HCT116 (cell line): Measurements from ENCODE around the gene FTSJ1. TPM values are rescaled to one million over a fixed set of nuclear protein-coding genes. Genes with fewer than 3 reads are reported as not detected.
"Not testable (repeated sequence)": the region's sequence is repeated elsewhere in the genome, so short reads cannot be mapped to it uniquely, and the experiment has no call there.

ENCODE experiments used
- ATAC-seq: fragments of 200-7000 bp; cut with Tn5 transposase; 2 replicates; pipeline ENCODE4 v1.9.1; 2020; ENCODE audit warnings: mild to moderate bottlenecking, moderate library complexity
- BruUV-seq: library from RNA; stranded (reverse); fragments of 400-500 nt; replicated peaks from 2 replicates; lab custom pipeline; 2021; lab: Mats Ljungman, UMichigan
- CTCF ChIA-PET: fragments of 300-600 bp; sonication (Branson Sonifier 250); formaldehyde crosslinking; loops from one replicate; lab custom pipeline; 2021; ENCODE audit warnings: antibody characterized with exemption; lab: Charles Lee
- POLR2A ChIA-PET: fragments of 300-600, 350-600 bp; sonication (Branson Sonifier 250); formaldehyde crosslinking; loops from one replicate; lab custom pipeline; 2021; ENCODE audit warnings: antibody characterized with exemption; lab: Charles Lee
- RAD21 ChIA-PET, 2 experiments: fragments of 300-600 bp; sonication (Branson Sonifier 250); formaldehyde crosslinking; loops; one replicate each; lab custom pipeline; 2023; ENCODE audit warnings: low total read pairs in 2 of 2; ENCODE audit not compliant: uncharacterized antibody in 2 of 2, unreplicated experiment in 2 of 2, low non-redundant PET in 1 of 2; lab: Charles Lee
- DNase-seq: peaks from one replicate; pipeline ENCODE4 v3.0.0-alpha.2; 2010; ENCODE audit warnings: low read depth, low spot score
- H2AFZ ChIP-seq: fragments of 200-600 bp; shearing (Covaris generic), sonication (generic); 2 replicates; pipeline ENCODE4 v1.6.1; 2017; ENCODE audit warnings: low read depth, mixed run types, mixed read lengths, antibody characterized with exemption, low read length; ENCODE audit not compliant: poor library complexity, severe bottlenecking
- H3K27ac ChIP-seq: 2 replicates; pipeline ENCODE4 v1.5.1; 2012; ENCODE audit warnings: low read depth, low read length
- H3K27me3 ChIP-seq: fragments of 200-600 bp; sonication (generic); 2 replicates; pipeline ENCODE4 v1.6.1; 2016; ENCODE audit warnings: mixed run types, low read length, mixed read lengths; ENCODE audit not compliant: insufficient read depth
- H3K36me3 ChIP-seq, 2 experiments: fragments of 200-500 bp in 1 of 2; fragments of 200-600 bp in 1 of 2; sonication (Bioruptor generic) in 1 of 2; sonication (generic) in 1 of 2; 2 replicates each; pipeline versions ENCODE4 v1.5.1 to v1.6.1; 2014 to 2016; ENCODE audit warnings: low read length in 2 of 2, inconsistent platforms in 1 of 2, mixed read lengths in 1 of 2, mixed run types in 1 of 2; ENCODE audit not compliant: insufficient read depth in 2 of 2, control insufficient read depth in 1 of 2
- H3K4me1 ChIP-seq, 2 experiments: fragments of 200-600 bp in 1 of 2; sonication (generic) in 1 of 2; 2 replicates each; pipeline versions ENCODE4 v1.5.1 to v1.6.1; 2012 to 2017; ENCODE audit warnings: low read length in 2 of 2, inconsistent platforms in 1 of 2, mild to moderate bottlenecking in 1 of 2, mixed read lengths in 1 of 2, mixed run types in 1 of 2, moderate library complexity in 1 of 2; ENCODE audit not compliant: insufficient read depth in 2 of 2, control insufficient read depth in 1 of 2
- H3K4me2 ChIP-seq: fragments of 200-600 bp; sonication (generic); 2 replicates; pipeline ENCODE4 v1.6.1; 2017; ENCODE audit warnings: mixed run types, low read length, mixed read lengths
- H3K4me3 ChIP-seq, 2 experiments: fragments of 200-600 bp in 1 of 2; sonication (generic) in 1 of 2; replicated peaks in 1 of 2; 2 replicates each; pipeline ENCODE4 v1.5.1; 2011 to 2016; ENCODE audit warnings: low read length in 2 of 2, control low read depth in 1 of 2, low read depth in 1 of 2, mild to moderate bottlenecking in 1 of 2, mixed read lengths in 1 of 2, mixed run types in 1 of 2
- H3K79me2 ChIP-seq: fragments of 200-600 bp; sonication (generic); 2 replicates; pipeline ENCODE4 v1.6.1; 2017; ENCODE audit warnings: mild to moderate bottlenecking, mixed run types, low read length, moderate library complexity, mixed read lengths; ENCODE audit not compliant: insufficient read depth
- H3K9ac ChIP-seq: fragments of 200-600 bp; sonication (generic); 2 replicates; pipeline ENCODE4 v1.6.1; 2016; ENCODE audit warnings: low read length, mixed read lengths
- H3K9me2 ChIP-seq: fragments of 200-600 bp; sonication (generic), shearing (Covaris generic); 2 replicates; pipeline ENCODE4 v1.6.1; 2017; ENCODE audit warnings: mixed run types, mild to moderate bottlenecking, moderate library complexity; ENCODE audit not compliant: insufficient read depth
- H3K9me3 ChIP-seq, 2 experiments: fragments of 200-500 bp in 1 of 2; fragments of 200-600 bp in 1 of 2; sonication (Bioruptor generic) in 1 of 2; sonication (generic) in 1 of 2; 2 replicates each; pipeline ENCODE4 v1.6.1; 2014 to 2017; ENCODE audit warnings: low read length in 2 of 2, mixed read lengths in 2 of 2, inconsistent platforms in 1 of 2, low read depth in 1 of 2, mild to moderate bottlenecking in 1 of 2, mixed run types in 1 of 2, moderate library complexity in 1 of 2; ENCODE audit not compliant: control insufficient read depth in 1 of 2, insufficient read depth in 1 of 2
- H4K20me1 ChIP-seq: fragments of 200-600 bp; sonication (generic), shearing (Covaris generic); 2 replicates; pipeline ENCODE4 v1.6.1; 2017; ENCODE audit warnings: mixed run types, mild to moderate bottlenecking, moderate library complexity; ENCODE audit not compliant: insufficient read depth
- intact Hi-C: fragments of 100-400 bp; cut with micrococcal nuclease; formaldehyde crosslinking; loops from 2 replicates; pipeline ENCODE4 v1.10.0; 2022
- total RNA-seq: library from RNA; stranded (reverse); gene quantifications from one replicate; pipeline ENCODE4 v1.2.1, GENCODE V29; 2021; ENCODE audit not compliant: unreplicated experiment

FTSJ1 gene
- total RNA-seq, 1 experiment from 2014 or later = 64.9 TPM

GRCh38 chrX:48429606-48430005, 46.4 kb upstream of the FTSJ1 start:
- H3K79me2 ChIP-seq, H3K27ac ChIP-seq, H2AFZ ChIP-seq, H3K4me2 ChIP-seq, H3K4me3 ChIP-seq, H3K9ac ChIP-seq, H3K27me3 ChIP-seq, H3K36me3 ChIP-seq, DNase-seq, H4K20me1 ChIP-seq, BruUV-seq, H3K9me3 ChIP-seq, RAD21 ChIA-PET, H3K4me1 ChIP-seq, intact Hi-C loops, POLR2A ChIA-PET, H3K9me2 ChIP-seq, CTCF ChIA-PET, ATAC-seq: not testable (repeated sequence)

- H3K27ac ChIP-seq, H3K9ac ChIP-seq, POLR2A ChIA-PET, ATAC-seq, H3K36me3 ChIP-seq, intact Hi-C loops, H4K20me1 ChIP-seq, RAD21 ChIA-PET, H3K4me1 ChIP-seq, H3K27me3 ChIP-seq, H3K4me2 ChIP-seq, H3K79me2 ChIP-seq, BruUV-seq, H2AFZ ChIP-seq, H3K9me2 ChIP-seq, DNase-seq, CTCF ChIA-PET, H3K9me3 ChIP-seq, H3K4me3 ChIP-seq: not testable (repeated sequence)
These were observed 45.8 kb upstream of the FTSJ1 start for GRCh38 chrX:48430166-48430565.

- H3K27ac ChIP-seq, H3K9ac ChIP-seq, ATAC-seq, H2AFZ ChIP-seq, CTCF ChIA-PET, H3K9me2 ChIP-seq, H3K79me2 ChIP-seq, RAD21 ChIA-PET, BruUV-seq, H3K36me3 ChIP-seq, DNase-seq, H4K20me1 ChIP-seq, H3K4me1 ChIP-seq, H3K4me2 ChIP-seq, intact Hi-C loops, H3K4me3 ChIP-seq, H3K9me3 ChIP-seq, POLR2A ChIA-PET, H3K27me3 ChIP-seq: not testable (repeated sequence)
These were observed 42.3 kb upstream of the FTSJ1 start for GRCh38 chrX:48433713-48434112.

GRCh38 chrX:48447201-48447600, 28.8 kb upstream of the FTSJ1 start:
- H3K79me2 ChIP-seq, H3K4me1 ChIP-seq, CTCF ChIA-PET, H4K20me1 ChIP-seq, H3K9me2 ChIP-seq, H3K4me3 ChIP-seq, DNase-seq, RAD21 ChIA-PET, H3K9ac ChIP-seq, H3K4me2 ChIP-seq, intact Hi-C loops, BruUV-seq, H3K36me3 ChIP-seq, H3K9me3 ChIP-seq, H3K27me3 ChIP-seq, H3K27ac ChIP-seq, ATAC-seq, POLR2A ChIA-PET, H2AFZ ChIP-seq: not testable (repeated sequence)
